ENCODE data around the gene ADAMTSL1. TPM values are rescaled to one million over a fixed set of nuclear protein-coding genes. Genes with fewer than 3 reads are reported as not detected.

The ADAMTSL1 gene
- total RNA-seq, 1 experiment from 2014 or later = not detected

DNA sequence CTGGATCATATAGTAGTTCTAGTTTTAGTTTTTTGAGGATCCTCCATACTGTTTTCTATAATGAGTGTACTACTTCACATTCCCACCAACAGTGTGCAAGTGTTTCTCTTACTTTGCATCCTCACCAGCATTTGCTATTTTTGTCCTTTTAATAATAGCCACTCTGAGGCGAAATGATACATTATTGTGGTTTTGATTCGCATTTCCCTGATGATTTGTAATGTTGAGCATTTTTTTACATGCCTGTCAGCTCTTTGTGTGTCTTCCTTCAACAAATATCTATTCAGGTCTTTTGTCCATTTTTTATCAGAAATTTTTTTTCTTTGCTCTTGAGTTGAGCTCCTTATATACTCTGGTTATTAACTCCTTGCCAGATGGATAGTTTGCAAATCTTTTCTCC lies 114.0 kb downstream of the ADAMTSL1 start:
- CTCF ChIA-PET = no interaction called here
- TF ChIP-seq FOSL1 (IDR thresholded peaks at IDR 0.05; ENCODE audit: low read depth) (no peak), EGR1 (IDR thresholded peaks at IDR 0.05; ENCODE audit: low read depth) (no peak), SIN3A (IDR thresholded peaks at IDR 0.05; ENCODE audit: low read depth) (no peak), CTCF (IDR thresholded peaks at IDR 0.05 in 2 of 3, conservative IDR thresholded peaks at IDR 0.05 in 1 of 3; ENCODE audit: borderline replicate concordance in 1 of 3, insufficient read depth in 1 of 3, low read depth in 2 of 3, low read length in 2 of 3) (no peak), SRF (IDR thresholded peaks at IDR 0.05; ENCODE audit: low read depth) (no peak), SP1 (IDR thresholded peaks at IDR 0.05; ENCODE audit: low read depth) (no peak), POLR2A (IDR thresholded peaks at IDR 0.05; ENCODE audit: borderline replicate concordance, extremely low read depth, insufficient read depth, insufficient read length) (no peak), TCF7L2 (IDR thresholded peaks at IDR 0.05; ENCODE audit: borderline replicate concordance, extremely low read depth, insufficient read depth, insufficient read length) (no peak), YY1 (IDR thresholded peaks at IDR 0.05; ENCODE audit: extremely low read depth, insufficient replicate concordance, low read depth, low read length) (no peak), REST (IDR thresholded peaks at IDR 0.05; ENCODE audit: low read depth) (no peak), JUND (IDR thresholded peaks at IDR 0.05) (no peak), CEBPB (IDR thresholded peaks at IDR 0.05; ENCODE audit: low read depth) (no peak), RAD21 (IDR thresholded peaks at IDR 0.05; ENCODE audit: low read depth) (no peak), ZNF274 (IDR thresholded peaks at IDR 0.05; ENCODE audit: low read depth, low read length) (no peak), EZH2phosphoT487 (IDR thresholded peaks at IDR 0.05; ENCODE audit: borderline replicate concordance) (no peak)
- H3K9me2 ChIP-seq (ENCODE audit: insufficient read depth) = no peaks in the 10 kb centered on the region
- no peak for DNase-seq (ENCODE audit: low read depth, low spot score)
- ATAC-seq = no peak
- intact Hi-C loops (cut with micrococcal nuclease) = no loop called here
- no TSS peak for BruUV-seq (replicated peaks)
- H3K4me1 ChIP-seq (ENCODE audit: control insufficient read depth in 1 of 2, insufficient read depth in 2 of 2, low read length in 2 of 2) = no peaks in the 10 kb centered on the region
- H3K79me2 ChIP-seq (ENCODE audit: insufficient read depth, low read length) = no peaks in the 10 kb centered on the region
- H4K20me1 ChIP-seq (ENCODE audit: insufficient read depth) = no peaks in the 10 kb centered on the region
- H3K27ac ChIP-seq (ENCODE audit: low read depth, low read length) = no peak overlapping the region
- H2AFZ ChIP-seq (ENCODE audit: low read depth, low read length, poor library complexity, severe bottlenecking) = no peak overlapping the region
- RAD21 ChIA-PET (ENCODE audit: low non-redundant PET in 1 of 2, low total read pairs in 2 of 2, uncharacterized antibody in 2 of 2, unreplicated experiment in 2 of 2) = no interaction called here
- H3K27me3 ChIP-seq (ENCODE audit: insufficient read depth, low read length) = no peaks in the 10 kb centered on the region
- H3K4me3 ChIP-seq (replicated peaks in 1 of 2; ENCODE audit: low read depth in 1 of 2, low read length in 2 of 2) = no peak overlapping the region
- H3K4me2 ChIP-seq (ENCODE audit: low read length) = no peak overlapping the region
- no peak overlapping the region for H3K9ac ChIP-seq (ENCODE audit: low read length)
- H3K9me3 ChIP-seq (ENCODE audit: control insufficient read depth in 1 of 2, insufficient read depth in 1 of 2, low read depth in 1 of 2, low read length in 2 of 2) = no peaks in the 10 kb centered on the region
- no peaks in the 10 kb centered on the region for H3K36me3 ChIP-seq (ENCODE audit: control insufficient read depth in 1 of 2, insufficient read depth in 2 of 2, low read length in 2 of 2)
- POLR2A ChIA-PET = no interaction called here
